Measurements from ENCODE around the gene TBC1D5.

Gene TBC1D5

GRCh38 chr3:17755836-17756235 lies 13.4 kb upstream of the TBC1D5 start:
- no peak for DNase-seq (ENCODE audit: low read depth)
- no peak for TF ChIP-seq CTCF (IDR thresholded peaks at IDR 0.05; ENCODE audit: control insufficient read depth, insufficient read depth, low read depth, low read length, missing control alignments)
- H3K4me3 ChIP-seq (ENCODE audit: control insufficient read depth, low read depth, low read length), result no peak overlapping the region

GRCh38 chr3:17753632-17753992 lies 11.2 kb upstream of the TBC1D5 start:
- DNase-seq (ENCODE audit: low read depth), result no peak
- H3K4me3 ChIP-seq (ENCODE audit: control insufficient read depth, low read depth, low read length), result no peak overlapping the region
- no peak for TF ChIP-seq CTCF (IDR thresholded peaks at IDR 0.05; ENCODE audit: control insufficient read depth, insufficient read depth, low read depth, low read length, missing control alignments)

GRCh38 chr3:17752876-17753631 lies 10.6 kb upstream of the TBC1D5 start:
- no peak overlapping the region for H3K4me3 ChIP-seq (ENCODE audit: control insufficient read depth, low read depth, low read length)
- TF ChIP-seq CTCF (IDR thresholded peaks at IDR 0.05; ENCODE audit: control insufficient read depth, insufficient read depth, low read depth, low read length, missing control alignments), result no peak
- no peak for DNase-seq (ENCODE audit: low read depth)

DNA sequence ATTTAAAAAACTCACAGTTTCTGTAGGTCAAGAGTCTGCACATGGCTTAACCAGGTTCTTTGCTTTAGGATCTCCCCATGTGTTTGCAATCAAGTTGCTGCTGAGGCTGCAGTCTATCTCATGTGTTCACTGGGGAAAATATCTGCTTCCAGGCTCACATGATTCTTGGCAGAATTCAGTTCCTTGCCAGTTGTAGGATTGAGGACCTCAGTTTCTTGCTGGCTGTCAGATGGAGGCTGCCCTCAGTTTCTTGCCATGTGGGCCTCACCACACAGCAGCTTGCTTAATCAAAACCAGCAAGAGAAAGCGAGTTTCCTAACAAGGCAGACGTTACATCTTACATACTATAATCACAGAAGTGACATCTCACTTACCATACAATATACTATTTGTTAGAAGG lies 10.0 kb upstream of the TBC1D5 start:
- H3K4me3 ChIP-seq (ENCODE audit: control insufficient read depth, low read depth, low read length), result no peak overlapping the region
- peak; percentile 13 for DNase-seq (ENCODE audit: low read depth)
- no peak for TF ChIP-seq CTCF (IDR thresholded peaks at IDR 0.05; ENCODE audit: control insufficient read depth, insufficient read depth, low read depth, low read length, missing control alignments)

- no peak for DNase-seq (ENCODE audit: low read depth)
- H3K4me3 ChIP-seq (ENCODE audit: control insufficient read depth, low read depth, low read length), result no peak overlapping the region
- no peak for TF ChIP-seq CTCF (IDR thresholded peaks at IDR 0.05; ENCODE audit: control insufficient read depth, insufficient read depth, low read depth, low read length, missing control alignments)
Observed at GRCh38 chr3:17749705-17750293, 7.4 kb upstream of the TBC1D5 start.

GRCh38 chr3:17749281-17749680 lies 6.8 kb upstream of the TBC1D5 start:
- H3K4me3 ChIP-seq (ENCODE audit: control insufficient read depth, low read depth, low read length), result no peak overlapping the region
- no peak for TF ChIP-seq CTCF (IDR thresholded peaks at IDR 0.05; ENCODE audit: control insufficient read depth, insufficient read depth, low read depth, low read length, missing control alignments)
- no peak for DNase-seq (ENCODE audit: low read depth)

Data from AG09309 (cell line).